ENCODE measurements around the gene GFI1.

GFI1 gene

GRCh38 chr1:92488416-92488815, 1.7 kb upstream of the GFI1 start:
- DNase-seq (ENCODE audit: low read depth) = no peak

GRCh38 chr1:92487078-92487605, 417 bp upstream of the GFI1 start:
- DNase-seq (ENCODE audit: low read depth) = no peak

- peak; percentile 86 for DNase-seq (ENCODE audit: low read depth)
Observed at GRCh38 chr1:92485381-92486250, 1.1 kb downstream of the GFI1 start.

DNA sequence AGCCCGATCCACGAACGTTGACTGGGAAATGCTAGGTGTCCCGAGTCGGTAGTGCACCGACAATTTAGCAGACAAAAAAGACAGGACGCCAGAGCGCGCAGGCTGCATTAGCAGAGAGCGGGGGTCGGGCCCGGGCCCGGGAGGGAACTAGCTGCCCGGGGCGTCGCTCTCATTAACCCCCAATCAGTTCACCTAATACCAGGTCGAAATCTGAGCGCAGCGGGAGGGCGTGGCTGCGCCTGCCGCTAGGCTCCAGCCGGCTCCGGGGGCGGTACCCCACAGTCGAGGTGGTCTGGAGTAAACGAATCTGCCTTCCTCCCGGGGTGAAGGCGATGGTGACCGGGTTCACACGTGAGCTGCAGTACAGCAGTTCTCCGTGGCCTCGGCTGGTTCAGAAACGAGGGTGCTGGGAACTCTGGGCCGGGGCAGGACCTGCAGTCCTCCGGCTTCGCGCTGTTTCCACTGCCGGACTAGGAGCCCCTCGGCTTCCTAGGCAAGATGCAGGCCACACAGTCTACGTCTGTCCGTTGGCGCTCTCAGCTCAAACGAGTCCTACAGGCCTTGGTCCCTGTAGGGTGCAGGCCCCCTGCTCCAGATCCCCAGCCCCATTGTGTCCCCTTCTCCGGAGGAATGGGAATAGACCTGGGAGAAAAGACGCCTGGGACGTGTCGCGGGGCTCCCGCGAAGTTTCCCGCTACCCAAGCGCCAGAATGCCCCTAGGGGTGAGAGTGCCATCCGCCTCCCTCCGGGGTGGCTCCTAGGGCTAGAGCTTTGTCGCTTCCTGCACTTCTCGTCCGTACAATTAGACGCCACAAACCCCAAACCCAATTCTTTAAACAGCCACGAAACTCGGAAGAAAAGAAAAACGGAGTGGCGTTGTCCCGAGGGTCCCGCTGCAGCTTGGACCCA, 2.0 kb downstream of the GFI1 start:
- DNase-seq (ENCODE audit: low read depth) = peak; percentile 58

DNA sequence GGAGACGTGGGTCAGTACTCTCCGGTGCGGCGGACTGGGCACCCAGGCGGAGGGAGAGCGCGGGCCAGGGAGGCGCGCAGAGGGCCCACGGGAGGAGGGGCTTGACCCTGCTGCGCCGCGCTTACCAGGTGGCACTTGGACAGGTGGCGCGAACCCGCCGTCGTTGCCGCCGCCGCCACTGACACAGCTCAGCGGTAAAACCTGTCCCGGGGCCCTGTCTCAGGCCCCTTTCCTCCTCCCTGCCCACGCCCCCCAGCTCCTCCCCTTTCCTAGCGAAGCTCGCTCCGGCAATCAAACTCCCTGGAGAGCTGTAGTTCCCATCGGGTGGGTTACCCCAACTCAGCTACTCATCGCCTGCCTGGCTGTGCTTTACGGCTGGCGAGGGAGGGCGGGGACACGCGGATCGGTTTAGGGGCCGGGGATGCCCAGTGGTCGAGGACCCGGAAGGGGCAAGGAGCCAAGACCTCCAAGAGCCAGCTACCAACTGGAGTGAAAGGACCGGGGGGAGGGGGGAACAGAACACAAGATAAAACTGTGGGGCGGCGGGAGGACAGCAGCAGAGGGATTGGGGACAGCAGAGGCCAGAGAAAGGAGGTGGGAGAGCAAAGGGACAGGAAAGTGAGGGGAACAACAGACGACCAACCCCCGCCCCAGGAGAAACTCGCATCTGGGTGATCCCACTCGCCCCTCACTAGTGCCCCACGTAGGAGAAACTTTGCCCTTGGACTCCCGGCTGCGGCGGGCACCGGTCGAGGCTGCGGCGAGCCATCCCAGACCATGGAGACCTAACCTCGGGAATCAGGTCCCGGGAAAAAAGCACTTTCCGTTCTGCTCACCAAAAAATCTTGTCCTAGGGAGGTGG, 2.9 kb downstream of the GFI1 start:
- peak; percentile 59 for DNase-seq (ENCODE audit: low read depth)

- DNase-seq (ENCODE audit: low read depth) = no peak
Observed at GRCh38 chr1:92482665-92483609, 3.8 kb downstream of the GFI1 start.

DNA sequence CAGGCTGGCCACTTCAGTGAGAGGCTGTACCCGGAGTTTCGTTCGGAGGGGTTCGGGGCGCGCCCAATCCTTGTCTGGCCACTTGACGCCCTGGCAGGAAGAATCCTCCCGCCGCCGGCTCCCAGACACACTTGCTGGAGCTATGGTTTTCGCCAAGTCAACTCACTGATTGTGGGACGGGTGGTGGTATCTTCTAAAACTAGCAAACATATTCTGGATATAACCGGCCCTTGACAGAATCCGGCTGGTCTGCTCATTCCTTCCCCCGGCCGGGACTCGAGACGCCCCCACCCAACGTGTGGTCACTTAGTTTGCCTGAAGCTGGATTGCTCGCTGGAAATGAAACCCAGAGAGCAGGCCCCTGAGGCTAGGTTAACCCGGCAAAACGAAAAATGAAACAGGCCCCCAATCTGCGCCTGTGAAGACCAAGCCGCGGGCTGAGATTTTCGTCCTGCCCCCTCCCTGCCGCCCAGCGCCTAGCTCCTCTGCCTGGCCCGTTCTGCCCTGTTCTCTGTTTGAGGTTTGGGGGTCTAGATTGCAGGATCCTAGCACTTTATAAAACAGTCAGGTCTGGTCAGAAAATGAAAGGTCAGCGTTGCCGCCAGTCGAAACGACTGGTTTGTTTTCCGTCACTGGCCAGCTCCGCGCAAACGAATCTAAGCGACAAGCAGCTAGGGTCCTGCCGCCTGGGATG, 4.6 kb downstream of the GFI1 start:
- DNase-seq (ENCODE audit: low read depth) = no peak

GRCh38 chr1:92481599-92481925, 5.2 kb downstream of the GFI1 start:
- DNase-seq (ENCODE audit: low read depth) = no peak

DNA sequence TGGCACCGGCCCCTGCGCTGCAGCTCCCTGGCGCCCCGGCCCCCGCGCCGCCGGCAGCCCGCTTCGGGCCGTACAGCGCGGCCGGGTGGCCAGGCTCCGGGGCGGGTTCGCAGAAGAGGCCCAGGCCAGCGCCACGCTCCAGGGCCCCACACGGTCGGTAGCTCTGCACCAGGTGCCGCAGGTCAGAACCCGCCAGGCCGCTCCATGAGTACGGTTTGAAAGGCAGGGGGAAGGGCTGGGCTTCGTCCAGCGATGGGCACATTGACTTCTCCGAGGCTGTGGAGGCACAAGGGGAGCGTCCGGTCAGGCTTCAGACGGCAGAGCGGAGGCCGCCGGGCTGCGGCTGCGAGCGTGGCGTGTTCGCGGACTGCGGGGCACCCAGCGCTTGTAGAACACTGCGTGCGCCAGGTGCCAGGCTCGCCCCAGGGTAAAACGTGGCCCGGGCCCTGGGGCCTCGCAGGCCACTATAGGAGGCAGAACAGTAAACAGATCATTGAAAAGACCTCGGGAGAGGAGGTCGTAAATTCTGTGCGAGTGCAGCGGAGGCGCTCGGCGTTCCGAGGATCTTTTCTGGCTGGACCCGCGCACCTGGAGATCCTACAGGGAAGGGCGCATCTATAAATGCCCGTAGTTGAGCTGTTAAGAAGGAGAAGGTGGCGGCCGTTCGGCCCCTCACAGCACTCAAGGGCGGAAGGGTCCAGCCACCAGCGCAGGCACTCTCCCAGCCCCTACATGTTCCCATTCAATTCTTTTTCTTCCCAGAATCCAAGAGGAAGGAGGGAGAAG, 5.7 kb downstream of the GFI1 start:
- DNase-seq (ENCODE audit: low read depth) = no peak

- DNase-seq (ENCODE audit: low read depth) = no peak
Observed at GRCh38 chr1:92480200-92480812, 6.4 kb downstream of the GFI1 start.

- no peak for DNase-seq (ENCODE audit: low read depth)
Observed at GRCh38 chr1:92479587-92479986, 7.1 kb downstream of the GFI1 start.

DNA sequence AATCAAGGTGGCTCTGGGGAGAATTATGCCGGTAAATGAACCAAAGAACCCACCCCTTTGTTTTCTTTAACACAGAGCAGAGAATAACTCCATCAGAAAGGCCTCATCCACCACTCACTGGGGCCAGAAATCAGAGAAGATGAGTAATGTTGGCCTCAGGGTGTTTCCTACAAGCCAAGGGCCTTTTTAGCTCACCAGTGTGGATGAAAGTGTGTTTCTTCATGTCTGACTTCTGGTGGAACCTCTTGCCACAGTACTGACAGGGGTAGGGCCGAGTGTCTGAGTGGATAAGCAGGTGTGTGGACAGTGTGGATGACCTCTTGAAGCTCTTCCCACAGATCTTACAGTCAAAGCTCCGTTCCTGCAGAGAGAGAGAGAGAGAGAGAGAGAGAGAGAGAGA, 8.3 kb downstream of the GFI1 start:
- DNase-seq (ENCODE audit: low read depth) = no peak

GRCh38 chr1:92476071-92476631, 10.6 kb downstream of the GFI1 start:
- no peak for DNase-seq (ENCODE audit: low read depth)

DNA sequence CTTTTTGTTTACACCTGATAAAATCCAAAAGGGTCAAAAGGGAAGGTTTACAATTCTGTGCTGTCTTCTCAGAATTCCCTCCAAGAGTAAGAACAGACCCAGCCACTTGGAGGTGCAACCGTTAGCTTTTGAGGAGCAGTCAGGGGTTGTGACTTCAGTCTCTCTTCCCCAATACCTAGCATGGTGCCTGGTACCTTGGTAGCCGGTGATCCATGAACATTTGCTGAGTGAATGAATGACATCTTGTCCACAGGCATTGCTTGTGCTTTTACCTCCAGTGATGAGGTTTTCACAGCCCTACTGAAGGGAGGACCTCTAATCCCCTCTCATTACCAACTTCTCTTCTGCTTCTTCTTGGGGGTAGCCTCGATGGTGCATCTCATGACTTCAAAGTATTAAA, 11.7 kb downstream of the GFI1 start:
- no peak for DNase-seq (ENCODE audit: low read depth)

GRCh38 chr1:92473781-92474495, 12.8 kb downstream of the GFI1 start:
- no peak for DNase-seq (ENCODE audit: low read depth)

DNA sequence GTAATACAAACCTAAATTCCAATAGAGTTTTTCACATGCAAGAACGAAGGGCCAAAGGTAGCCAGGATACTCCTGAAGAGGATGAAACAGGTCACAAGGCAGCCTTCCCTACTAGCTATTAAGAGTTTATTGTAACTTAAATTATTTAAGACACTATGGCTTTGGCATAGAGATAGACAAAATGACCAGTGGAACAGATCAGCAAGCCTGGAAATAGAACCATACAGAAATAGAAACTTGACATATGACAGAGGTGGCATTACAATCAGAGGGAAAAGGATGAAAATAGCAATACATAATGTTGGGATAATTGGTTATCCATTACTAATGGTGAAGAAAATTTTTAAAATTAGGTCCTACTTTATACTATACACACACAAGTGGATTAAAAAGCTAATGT, 16.5 kb downstream of the GFI1 start:
- DNase-seq (ENCODE audit: low read depth) = no peak

DNA sequence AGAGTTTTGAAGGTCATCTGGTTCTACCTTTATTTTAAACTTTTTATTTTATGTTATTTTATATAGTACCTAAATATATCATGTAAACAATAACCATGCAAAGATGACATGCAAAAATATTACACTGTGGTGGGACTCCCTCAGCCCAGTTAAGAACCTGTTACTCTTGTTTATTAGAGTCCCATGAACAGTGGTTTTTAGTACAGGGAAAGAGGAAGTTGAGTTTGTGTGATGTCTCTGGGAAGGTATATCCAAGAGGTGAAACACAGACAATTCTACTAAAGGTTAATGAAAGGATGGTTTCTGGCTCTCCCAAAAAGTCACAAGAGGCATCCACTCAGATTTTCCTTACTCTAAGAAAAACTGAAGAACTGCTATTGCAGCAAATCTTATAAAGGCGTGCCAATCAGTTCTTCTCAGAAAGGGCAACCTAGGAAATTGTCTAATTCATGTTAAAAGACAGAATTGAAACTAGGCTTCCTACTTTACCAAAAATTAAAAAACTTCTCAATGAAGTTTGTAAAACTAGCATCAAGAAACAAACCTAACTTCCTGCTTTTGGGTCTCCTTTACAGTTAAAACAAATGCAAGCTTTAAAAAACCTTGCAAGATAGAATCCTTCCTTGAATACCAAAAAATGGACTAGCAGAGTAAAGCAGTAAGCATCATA, 19.9 kb downstream of the GFI1 start:
- DNase-seq (ENCODE audit: low read depth) = no peak

All from activated T-helper 9 cell treated with anti-CD3 and anti-CD28 coated beads, Interleukin-2, amount 50 U/mL, for 16 hours (primary cell).